Endodermal cell (in vitro differentiated cells): ENCODE results near the gene ZNF611. TPM values are rescaled to one million over a fixed set of nuclear protein-coding genes. Genes with fewer than 3 reads are reported as not detected.
"Not testable (repeated sequence)": the region's sequence is repeated elsewhere in the genome, so short reads cannot be mapped to it uniquely, and the experiment has no call there.

Experiments
- DNase-seq: peaks from one replicate; pipeline ENCODE4 v3.0.0-alpha.2; 2017
- H3K27ac ChIP-seq: 2 replicates; pipeline ENCODE4 v1.5.1; 2013; ENCODE audit warnings: mild to moderate bottlenecking, low read depth, low read length, moderate library complexity
- H3K27me3 ChIP-seq: 2 replicates; pipeline ENCODE4 v1.6.1; 2013; ENCODE audit warnings: mild to moderate bottlenecking, low read length, moderate library complexity; ENCODE audit not compliant: insufficient read depth, control insufficient read depth, poor library complexity, severe bottlenecking
- H3K36me3 ChIP-seq: 2 replicates; pipeline ENCODE4 v1.7.0; 2013; ENCODE audit warnings: mild to moderate bottlenecking, low read length, moderate library complexity; ENCODE audit not compliant: control insufficient read depth, insufficient read depth
- H3K4me1 ChIP-seq: one replicate; pipeline ENCODE4 v1.7.0; 2013; ENCODE audit warnings: low read length; ENCODE audit not compliant: control insufficient read depth, insufficient read depth
- H3K4me3 ChIP-seq: 2 replicates; pipeline ENCODE4 v1.5.1; 2013; ENCODE audit warnings: mild to moderate bottlenecking, low read length, moderate library complexity
- H3K9ac ChIP-seq: 2 replicates; pipeline ENCODE4 v1.6.1; 2013; ENCODE audit warnings: mild to moderate bottlenecking, low read length, moderate library complexity; ENCODE audit not compliant: poor library complexity, severe bottlenecking; ENCODE audit errors: extremely low read depth
- H3K9me3 ChIP-seq: 2 replicates; pipeline ENCODE4 v1.6.1; 2013; ENCODE audit warnings: mild to moderate bottlenecking, low read length, moderate library complexity; ENCODE audit not compliant: control insufficient read depth
- H3K27ac Mint-ChIP-seq: 2 replicates; pipeline ENCODE4 v1.8.0; 2020; ENCODE audit warnings: mixed read lengths
- H3K27me3 Mint-ChIP-seq: 2 replicates; pipeline ENCODE4 v1.8.0; 2021; ENCODE audit warnings: mild to moderate bottlenecking, mixed read lengths; ENCODE audit not compliant: insufficient read depth
- H3K36me3 Mint-ChIP-seq: 2 replicates; pipeline ENCODE4 v1.8.0; 2020; ENCODE audit warnings: low read depth, mixed read lengths
- H3K4me1 Mint-ChIP-seq: 2 replicates; pipeline ENCODE4 v1.8.0; 2020; ENCODE audit warnings: mixed read lengths
- H3K4me3 Mint-ChIP-seq: 2 replicates; pipeline ENCODE4 v1.8.0; 2020; ENCODE audit warnings: mild to moderate bottlenecking, moderate library complexity, mixed read lengths
- H3K9me3 Mint-ChIP-seq: 2 replicates; pipeline ENCODE4 v1.8.0; 2020; ENCODE audit warnings: mild to moderate bottlenecking, mixed read lengths
- CTCF ChIP-seq: fragments of 200-600 bp; sonication (generic); conservative IDR thresholded peaks from 2 replicates; pipeline ENCODE4 v1.5.0; 2021; ENCODE audit warnings: antibody characterized with exemption, mild to moderate bottlenecking
- WGBS, 2 experiments: methylation state at CpG; one replicate each; pipeline versions ENCODE4 v1.1.5 to v1.1.7; 2013; ENCODE audit warnings: missing lambda C conversion rate in 2 of 2, mixed read lengths in 1 of 2; ENCODE audit not compliant: insufficient coverage in 1 of 2, insufficient read length in 1 of 2; 5-methylcytosine and 5-hydroxymethylcytosine counted together
- total RNA-seq, 2 donors: library from RNA; stranded (reverse); fragmentation: NEBNext Ultra II Directional in 1 of 2; extraction: Animal tissue kit (Norgen Biotek cat#: 25700) in 1 of 2; gene quantifications; 2 replicates in 1 of 2; 3 replicates in 1 of 2; pipeline ENCODE4 v1.2.1, GENCODE V29; 2021

Gene ZNF611
- total RNA-seq, 2 donors from 2014 or later = 96.9 to 136 TPM

DNA sequence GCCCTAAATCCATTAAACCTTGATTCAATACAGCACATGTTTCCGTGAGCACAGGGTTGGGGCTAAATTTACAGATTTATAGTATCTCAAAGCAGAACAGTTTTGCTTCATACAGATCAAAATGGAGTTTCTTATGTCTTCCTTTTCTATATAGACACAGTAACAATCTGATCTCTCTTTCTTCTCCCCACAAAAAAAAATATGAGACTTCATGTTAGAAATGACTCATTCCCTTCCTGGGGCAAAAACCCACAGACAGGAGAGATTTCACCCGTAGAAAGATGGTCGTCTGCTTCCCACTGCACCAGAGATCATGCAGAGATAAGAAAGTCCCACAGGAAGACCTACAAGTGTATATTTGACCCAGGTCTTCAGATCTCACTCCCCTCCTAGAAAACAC lies 7.7 kb upstream of the ZNF611 start:
- DNase-seq = no peak
- Histone ChIP-seq H3K36me3 (no peaks in the 10 kb centered on the region), H3K4me1 (peaks cover 14% of the 10 kb centered on the region), H3K4me3 (no peak overlapping the region), H3K9ac (peak overlapping the region; percentile 63), H3K27me3 (no peaks in the 10 kb centered on the region), H3K9me3 (peaks cover 16% of the 10 kb centered on the region), H3K27ac (peak overlapping the region; percentile 76)
- Mint-ChIP-seq H3K36me3 (peaks cover 1% of the 10 kb centered on the region), H3K27ac (peak overlapping the region; percentile 99), H3K4me1 (peaks cover 78% of the 10 kb centered on the region), H3K9me3 (peaks cover 2% of the 10 kb centered on the region), H3K4me3 (peak overlapping the region; percentile 38), H3K27me3 (no peaks in the 10 kb centered on the region)
- no peak for TF ChIP-seq CTCF
- WGBS, 2 experiments = 76 to 85% methylated on average over 3 of the region's 3 CpGs

- Mint-ChIP-seq H3K27ac (peak overlapping the region; percentile 99), H3K4me1 (peaks cover 74% of the 10 kb centered on the region)
Measured at GRCh38 chr19:52741951-52742485, 7.2 kb upstream of the ZNF611 start.

DNA sequence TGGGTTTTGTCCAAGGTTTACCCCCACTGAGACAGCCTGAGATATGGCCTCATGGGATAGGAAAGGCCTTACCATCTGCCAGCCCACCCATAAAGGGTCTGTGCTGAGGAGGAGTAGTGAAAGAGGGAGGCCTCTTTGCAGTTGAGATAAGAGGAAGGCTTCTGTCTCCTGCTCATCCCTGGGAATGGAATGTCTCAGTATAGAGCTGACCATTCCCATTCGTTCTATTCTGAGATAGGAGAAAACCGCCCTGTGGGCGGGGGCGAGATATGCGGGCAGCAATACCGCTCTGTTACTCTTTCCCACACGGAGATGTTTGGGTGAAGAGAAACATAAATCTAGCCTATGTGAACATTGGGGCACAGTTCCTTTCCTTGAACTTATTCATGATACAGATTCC lies 6.5 kb upstream of the ZNF611 start:
- peak overlapping the region; percentile 89 for H3K27ac ChIP-seq
- peak overlapping the region; percentile 38 for H3K4me3 Mint-ChIP-seq

More at GRCh38 chr19:52741951-52742485, 7.2 kb upstream of the ZNF611 start:
- Histone ChIP-seq H3K9me3 (peaks cover 21% of the 10 kb centered on the region), H3K27me3 (no peaks in the 10 kb centered on the region), H3K4me3 (peak overlapping the region; percentile 72), H3K27ac (peak overlapping the region; percentile 89), H3K36me3 (no peaks in the 10 kb centered on the region), H3K9ac (peak overlapping the region; percentile 97), H3K4me1 (peaks cover 14% of the 10 kb centered on the region)
- H3K27me3 Mint-ChIP-seq = no peaks in the 10 kb centered on the region
- peak overlapping the region; percentile 38 for H3K4me3 Mint-ChIP-seq
- DNase-seq = peak; percentile 83
- TF ChIP-seq CTCF = no peak
- H3K9me3 Mint-ChIP-seq = peaks cover 5% of the 10 kb centered on the region
- peaks cover 1% of the 10 kb centered on the region for H3K36me3 Mint-ChIP-seq
- 38 to 51% methylated on average over 5 to 6 of the region's 6 CpGs for WGBS, 2 experiments

DNA sequence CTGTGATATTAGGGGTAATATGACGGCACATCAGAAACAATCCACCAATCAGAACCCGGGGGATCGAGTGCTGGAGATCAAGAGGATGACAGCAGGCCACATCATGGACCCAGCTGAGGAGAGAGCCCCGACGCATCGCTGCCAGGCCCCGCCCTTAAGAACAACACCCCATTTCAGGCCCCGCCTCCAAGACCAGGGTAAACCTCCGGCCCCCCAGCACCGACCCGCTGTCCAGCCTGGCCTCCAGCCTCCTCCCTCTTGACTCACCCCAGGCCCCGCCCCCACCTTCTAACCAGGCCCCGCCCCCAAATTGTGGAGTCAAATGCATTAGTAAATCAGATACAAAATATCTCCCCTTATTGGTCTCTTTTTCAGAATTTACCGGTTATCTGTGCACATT lies 4.7 kb upstream of the ZNF611 start:
- Mint-ChIP-seq H3K9me3 (peaks cover 11% of the 10 kb centered on the region), H3K36me3 (peaks cover 5% of the 10 kb centered on the region), H3K4me3 (no peak overlapping the region), H3K27me3 (no peaks in the 10 kb centered on the region), H3K27ac (no peak overlapping the region), H3K4me1 (peaks cover 61% of the 10 kb centered on the region)
- Histone ChIP-seq H3K36me3 (no peaks in the 10 kb centered on the region), H3K9ac (no peak overlapping the region), H3K9me3 (peaks cover 20% of the 10 kb centered on the region), H3K27ac (no peak overlapping the region), H3K4me3 (peak overlapping the region; percentile 41), H3K4me1 (peaks cover 19% of the 10 kb centered on the region), H3K27me3 (no peaks in the 10 kb centered on the region)
- WGBS, 2 experiments = 93 to 96% methylated on average over 4 to 9 of the region's 14 CpGs
- DNase-seq = peak; percentile 46
- TF ChIP-seq CTCF = no peak

More for the DNA sequence above, 6.5 kb upstream of the ZNF611 start:
- 28 to 75% methylated on average over 6 to 7 of the region's 7 CpGs for WGBS, 2 experiments
- peaks cover 14% of the 10 kb centered on the region for H3K4me1 ChIP-seq
- H3K36me3 ChIP-seq, H3K36me3 Mint-ChIP-seq, H3K27me3 ChIP-seq, H3K27me3 Mint-ChIP-seq, H3K9me3 Mint-ChIP-seq: not testable (repeated sequence)
- H3K27ac Mint-ChIP-seq = peak overlapping the region; percentile 99
- H3K4me1 Mint-ChIP-seq = peaks cover 68% of the 10 kb centered on the region
- DNase-seq = peak; percentile 87
- peak overlapping the region; percentile 72 for H3K4me3 ChIP-seq
- peak overlapping the region; percentile 97 for H3K9ac ChIP-seq
- peaks cover 23% of the 10 kb centered on the region for H3K9me3 ChIP-seq
